ENCODE data around the gene PEAR1. TPM values are rescaled to one million over a fixed set of nuclear protein-coding genes. Genes with fewer than 3 reads are reported as not detected.

The PEAR1 gene
- total RNA-seq, 6 donors from 2014 or later: 8.4 to 33.5 (median 13.7) TPM

GRCh38 chr1:156892190-156893047, 1.1 kb upstream of the PEAR1 start:
- ATAC-seq (ENCODE audit: low FRiP score in 2 of 2): peak; percentile 90 to 94
- Histone ChIP-seq H3K27me3 (peaks cover 0 to 16% (median 6%) of the 10 kb centered on the region in 4 donors), H3K27ac (peak overlapping the region; percentile 87 to 93 (median 91)), H3K36me3 (no peaks in the 10 kb centered on the region), H3K4me3 (peak overlapping the region in 3 of 4 donors; percentile 21 to 70 (median 57)), H3K9me3 (no peaks in the 10 kb centered on the region), H3K4me1 (peaks cover 24 to 54% (median 35%) of the 10 kb centered on the region in 4 donors)
- WGBS, 2 donors: 4 to 8% methylated on average over 42 to 48 of the region's 48 CpGs
- peak; percentile 91 to 98 for DNase-seq
- TF ChIP-seq POLR2AphosphoS5 (IDR thresholded peaks at IDR 0.05) (peak in 1 of 2 donors; percentile 42), POLR2A (IDR thresholded peaks at IDR 0.05) (no peak), CTCF (IDR thresholded peaks at IDR 0.05) (peak; percentile 72 to 89 (median 85)), EP300 (IDR thresholded peaks at IDR 0.05) (no peak)

- no peak for TF ChIP-seq POLR2AphosphoS5 (IDR thresholded peaks at IDR 0.05)
- no peak for TF ChIP-seq EP300 (IDR thresholded peaks at IDR 0.05)
- no peak for TF ChIP-seq CTCF (IDR thresholded peaks at IDR 0.05)
- Histone ChIP-seq H3K27ac (peak overlapping the region; percentile 87 to 93 (median 91)), H3K9me3 (no peaks in the 10 kb centered on the region), H3K36me3 (no peaks in the 10 kb centered on the region), H3K4me1 (peaks cover 40 to 69% (median 50%) of the 10 kb centered on the region in 4 donors), H3K4me3 (peak overlapping the region; percentile 36 to 70 (median 54)), H3K27me3 (peaks cover 0 to 16% (median 6%) of the 10 kb centered on the region in 4 donors)
- ATAC-seq (ENCODE audit: low FRiP score in 2 of 2): no peak
- WGBS, 2 donors: 16 to 24% methylated on average over 5 of the region's 5 CpGs
- DNase-seq: no peak
These were observed 483 bp downstream of the PEAR1 start for GRCh38 chr1:156894001-156894400.

- Histone ChIP-seq H3K27ac (peak overlapping the region; percentile 87 to 93 (median 91)), H3K36me3 (no peaks in the 10 kb centered on the region), H3K9me3 (no peaks in the 10 kb centered on the region), H3K4me1 (peaks cover 43 to 78% (median 59%) of the 10 kb centered on the region in 4 donors), H3K27me3 (peaks cover 0 to 16% (median 6%) of the 10 kb centered on the region in 4 donors), H3K4me3 (peak overlapping the region; percentile 23 to 70 (median 54))
- TF ChIP-seq EP300 (IDR thresholded peaks at IDR 0.05) (peak in 2 of 4 donors; percentile 45 to 52), POLR2AphosphoS5 (IDR thresholded peaks at IDR 0.05) (peak; percentile 9 to 48), POLR2A (IDR thresholded peaks at IDR 0.05) (no peak), CTCF (IDR thresholded peaks at IDR 0.05) (no peak)
- ATAC-seq (ENCODE audit: low FRiP score in 2 of 2) (no peak), DNase-seq (peak in 1 of 2 donors; percentile 50)
- 53 to 60% methylated on average over 11 to 12 of the region's 12 CpGs for WGBS, 2 donors
These were observed 1.4 kb downstream of the PEAR1 start for GRCh38 chr1:156894711-156895454.

- Histone ChIP-seq H3K27ac (peak overlapping the region; percentile 87 to 93 (median 91)), H3K4me1 (peaks cover 47 to 84% (median 63%) of the 10 kb centered on the region in 4 donors), H3K27me3 (peaks cover 0 to 16% (median 6%) of the 10 kb centered on the region in 4 donors), H3K4me3 (peak overlapping the region in 2 of 4 donors; percentile 57 to 70), H3K9me3 (no peaks in the 10 kb centered on the region), H3K36me3 (no peaks in the 10 kb centered on the region)
- WGBS, 2 donors: 64 to 70% methylated on average over 4 of the region's 4 CpGs
- ATAC-seq (ENCODE audit: low FRiP score in 2 of 2) (no peak), DNase-seq (no peak)
- TF ChIP-seq POLR2A (IDR thresholded peaks at IDR 0.05): no peak
- no peak for TF ChIP-seq POLR2AphosphoS5 (IDR thresholded peaks at IDR 0.05)
- TF ChIP-seq CTCF (IDR thresholded peaks at IDR 0.05): no peak
- TF ChIP-seq EP300 (IDR thresholded peaks at IDR 0.05): no peak
These were observed 1.9 kb downstream of the PEAR1 start for GRCh38 chr1:156895455-156895812.
